Measurements from ENCODE around the gene TP53TG5.
A peak's percentile ranks its signal among the peaks of the same experiment; 100 is the strongest.

Gene TP53TG5

DNA sequence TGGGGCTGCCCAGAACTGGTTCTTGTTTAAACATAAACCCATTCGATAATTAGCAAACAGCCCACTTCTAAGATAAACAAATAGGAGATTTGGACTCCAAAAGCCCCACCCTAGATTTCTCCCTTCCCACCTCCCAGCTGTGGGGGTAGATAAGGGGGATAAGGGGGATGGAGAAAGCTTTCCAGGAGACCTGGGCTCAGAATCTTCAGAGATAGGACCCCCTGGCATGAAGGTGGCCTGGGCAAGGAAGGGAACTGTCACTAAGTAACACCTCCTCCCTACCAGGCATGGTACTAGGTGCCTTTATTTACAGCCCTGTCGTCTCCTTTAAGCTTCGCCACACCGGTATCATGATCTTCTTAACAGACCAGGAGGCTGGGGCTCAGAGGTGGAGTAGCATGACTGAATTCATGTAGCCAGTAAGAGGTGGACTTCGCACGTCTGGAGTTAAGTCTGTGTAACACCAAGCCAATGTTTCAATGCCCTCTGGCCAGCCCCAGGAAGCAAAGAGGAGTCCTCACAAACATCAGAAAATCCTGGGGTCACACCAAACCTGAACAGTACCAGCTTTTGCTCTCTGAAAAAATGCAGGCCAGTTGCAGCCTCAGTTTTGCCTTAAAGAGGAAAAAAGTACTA lies 34.5 kb downstream of the TP53TG5 start:
- peaks cover 92% of the 10 kb centered on the region for H3K4me1 Mint-ChIP-seq (ENCODE audit: low read depth)
- intact Hi-C loops (cut with micrococcal nuclease), result no loop called here
- peaks cover 37% of the 10 kb centered on the region for H3K36me3 Mint-ChIP-seq (ENCODE audit: low read depth)
- H3K4me3 Mint-ChIP-seq, result no peak overlapping the region
- H3K27me3 Mint-ChIP-seq, result no peaks in the 10 kb centered on the region
- H3K9me3 Mint-ChIP-seq, result no peaks in the 10 kb centered on the region
- H3K27ac Mint-ChIP-seq, result no peak overlapping the region

DNA sequence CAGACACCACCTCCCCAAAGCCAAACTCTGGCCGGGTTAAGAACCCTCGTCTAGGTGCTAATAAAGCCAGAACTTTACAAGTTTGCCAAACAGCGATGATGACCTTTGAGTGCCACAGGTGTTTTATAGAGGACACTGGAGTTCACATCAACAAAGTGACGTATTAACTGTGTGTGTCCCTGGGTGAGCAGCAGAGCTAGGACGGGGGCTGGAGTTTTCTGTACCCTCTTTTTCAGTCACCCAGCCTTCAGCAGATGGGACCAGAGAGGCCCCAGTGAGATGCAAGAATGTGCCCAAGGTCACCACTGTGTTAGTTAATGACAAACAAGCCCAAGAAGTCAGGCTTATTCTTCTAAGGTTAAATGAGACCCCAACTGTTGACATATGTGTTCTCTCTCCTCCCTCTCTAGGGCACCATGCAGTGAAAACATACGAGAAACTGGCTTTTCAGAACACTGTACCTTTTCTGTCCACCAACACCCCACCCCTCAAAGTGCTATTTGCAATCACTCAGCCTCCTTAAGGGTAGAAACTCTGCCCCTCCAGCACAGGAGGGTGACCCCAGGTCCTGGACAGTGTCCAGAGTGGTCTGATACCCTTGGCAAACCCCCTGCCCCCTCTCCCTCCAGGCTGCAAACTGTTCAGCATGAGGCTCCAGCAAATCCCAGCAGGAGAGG lies 35.1 kb downstream of the TP53TG5 start:
- Mint-ChIP-seq H3K9me3 (no peaks in the 10 kb centered on the region), H3K36me3 (ENCODE audit: low read depth) (peaks cover 38% of the 10 kb centered on the region), H3K4me3 (no peak overlapping the region), H3K27me3 (no peaks in the 10 kb centered on the region), H3K4me1 (ENCODE audit: low read depth) (peaks cover 91% of the 10 kb centered on the region), H3K27ac (no peak overlapping the region)
- intact Hi-C loops (cut with micrococcal nuclease), result no loop called here

DNA sequence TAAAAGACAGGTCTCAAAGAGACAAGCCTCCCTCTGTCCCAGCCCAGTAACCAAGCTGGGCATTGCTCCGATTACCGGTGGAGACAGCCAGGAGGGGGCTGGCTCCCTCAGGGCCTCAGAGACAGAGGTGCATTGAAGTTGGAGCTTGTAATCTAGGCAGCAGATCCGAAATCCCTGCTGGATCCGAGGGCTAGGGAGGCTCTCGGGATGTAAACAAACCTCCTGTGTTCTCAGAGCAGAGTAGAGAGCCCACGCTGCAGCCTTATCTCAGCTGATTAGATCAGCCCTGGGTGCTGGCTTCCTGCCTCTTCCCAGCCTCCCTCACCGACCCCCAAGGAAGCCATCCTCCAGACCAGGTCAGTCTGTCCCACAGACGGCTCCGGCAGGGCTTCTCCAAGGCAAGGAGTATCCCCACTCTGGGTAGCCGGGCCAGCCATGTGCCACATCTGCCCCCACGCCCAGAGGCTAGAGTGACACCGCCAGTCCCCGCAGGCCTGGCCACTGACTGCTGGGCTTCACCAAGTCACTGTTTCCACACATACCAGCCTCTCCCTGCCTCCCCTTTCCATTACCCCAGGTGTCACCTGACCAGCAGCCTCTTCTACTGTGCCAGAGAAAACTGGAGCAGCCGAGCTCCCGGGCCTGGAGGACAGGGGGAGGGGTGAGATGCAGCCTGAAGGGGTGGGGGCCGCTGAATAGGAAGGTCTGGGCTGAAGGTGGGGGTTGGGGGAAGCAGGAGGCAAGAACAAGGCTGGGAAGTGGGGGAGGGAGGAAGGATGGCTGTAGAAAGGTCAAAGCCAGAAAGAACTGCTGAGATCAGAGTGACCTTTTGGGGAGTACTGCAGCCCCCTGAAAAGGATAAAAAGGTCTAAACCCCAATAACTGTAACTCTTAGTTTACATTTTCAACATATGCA lies 35.9 kb downstream of the TP53TG5 start:
- no peaks in the 10 kb centered on the region for H3K27me3 Mint-ChIP-seq
- no peak overlapping the region for H3K27ac Mint-ChIP-seq
- intact Hi-C loops (cut with micrococcal nuclease), result no loop called here
- no peaks in the 10 kb centered on the region for H3K9me3 Mint-ChIP-seq
- H3K4me3 Mint-ChIP-seq, result no peak overlapping the region
- peaks cover 94% of the 10 kb centered on the region for H3K4me1 Mint-ChIP-seq (ENCODE audit: low read depth)
- peaks cover 41% of the 10 kb centered on the region for H3K36me3 Mint-ChIP-seq (ENCODE audit: low read depth)

DNA sequence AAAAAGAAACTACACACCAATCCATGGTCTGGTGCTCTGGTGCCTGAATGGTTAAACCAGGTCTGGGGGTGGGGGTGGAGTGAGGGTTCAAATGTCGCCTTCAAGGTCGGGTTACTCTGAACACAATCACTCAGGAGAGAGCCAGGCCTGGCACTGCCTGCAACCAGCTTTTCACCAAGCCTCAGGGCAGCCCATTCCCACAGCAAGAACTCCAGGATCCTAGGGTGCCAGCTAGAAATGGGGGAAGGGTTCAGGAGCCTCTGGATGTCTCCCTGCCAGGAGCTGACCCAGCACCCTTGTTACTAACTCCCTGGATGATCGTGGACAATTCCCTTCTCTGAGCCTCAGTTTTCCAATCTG lies 36.6 kb downstream of the TP53TG5 start:
- peaks cover 94% of the 10 kb centered on the region for H3K4me1 Mint-ChIP-seq (ENCODE audit: low read depth)
- no peaks in the 10 kb centered on the region for H3K9me3 Mint-ChIP-seq
- intact Hi-C loops (cut with micrococcal nuclease), result no loop called here
- no peak overlapping the region for H3K27ac Mint-ChIP-seq
- no peak overlapping the region for H3K4me3 Mint-ChIP-seq
- no peaks in the 10 kb centered on the region for H3K27me3 Mint-ChIP-seq
- peaks cover 47% of the 10 kb centered on the region for H3K36me3 Mint-ChIP-seq (ENCODE audit: low read depth)

DNA sequence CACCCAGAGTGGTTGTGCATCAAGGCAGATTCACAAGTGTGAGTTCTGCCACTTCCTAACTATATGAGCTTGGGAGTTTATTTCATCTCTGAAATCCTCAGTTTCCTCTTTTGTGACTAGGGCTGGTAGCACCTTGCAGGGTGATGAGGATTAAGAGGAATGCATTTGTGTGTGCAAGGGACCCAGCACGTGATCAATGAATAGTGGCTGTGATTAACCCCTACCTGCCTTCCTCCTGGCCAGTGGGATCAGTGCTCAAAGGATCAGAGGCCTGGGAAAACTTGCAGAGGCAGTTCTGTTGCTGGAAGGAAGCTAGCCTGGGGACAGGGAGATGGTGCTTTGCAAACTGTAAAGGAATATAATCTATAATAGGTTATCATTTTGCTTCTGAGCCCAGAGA lies 37.2 kb downstream of the TP53TG5 start:
- Mint-ChIP-seq H3K4me1 (ENCODE audit: low read depth) (peaks cover 88% of the 10 kb centered on the region), H3K36me3 (ENCODE audit: low read depth) (peaks cover 52% of the 10 kb centered on the region), H3K27ac (peak overlapping the region; percentile 58), H3K4me3 (no peak overlapping the region), H3K27me3 (no peaks in the 10 kb centered on the region), H3K9me3 (no peaks in the 10 kb centered on the region)
- intact Hi-C loops (cut with micrococcal nuclease), result no loop called here

DNA sequence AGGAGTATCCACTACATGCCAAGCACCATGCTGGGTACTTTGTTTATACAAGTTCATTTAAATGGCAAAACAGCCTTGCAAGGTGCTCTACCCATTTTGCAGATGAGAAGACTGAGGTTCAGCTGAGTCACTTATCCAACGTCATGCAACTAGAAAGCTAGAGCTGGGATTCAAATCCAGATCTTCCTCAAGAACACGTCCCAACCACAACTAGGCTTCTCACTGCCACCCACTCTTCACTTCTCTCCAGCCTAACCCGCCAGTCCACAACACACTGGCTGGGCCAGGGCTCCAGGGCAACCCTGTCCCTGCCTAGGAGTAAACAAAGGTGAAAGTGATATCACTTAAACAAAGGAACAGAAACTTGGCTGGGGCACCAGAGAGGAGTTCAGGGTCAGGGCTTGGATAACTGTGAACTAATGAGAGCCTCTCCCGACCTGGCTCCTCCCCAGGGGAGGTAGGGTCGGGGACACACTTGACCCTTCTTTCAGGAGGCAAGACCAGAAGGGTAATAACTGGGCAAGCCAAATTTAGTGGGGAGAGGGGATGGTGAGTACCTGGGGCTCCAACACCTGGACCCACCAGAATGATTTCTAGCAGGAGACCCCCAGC lies 37.8 kb downstream of the TP53TG5 start:
- H3K9me3 Mint-ChIP-seq, result no peaks in the 10 kb centered on the region
- no peak overlapping the region for H3K27ac Mint-ChIP-seq
- intact Hi-C loops (cut with micrococcal nuclease), result no loop called here
- H3K4me1 Mint-ChIP-seq (ENCODE audit: low read depth), result peaks cover 88% of the 10 kb centered on the region
- H3K27me3 Mint-ChIP-seq, result no peaks in the 10 kb centered on the region
- H3K36me3 Mint-ChIP-seq (ENCODE audit: low read depth), result peaks cover 58% of the 10 kb centered on the region
- H3K4me3 Mint-ChIP-seq, result no peak overlapping the region

DNA sequence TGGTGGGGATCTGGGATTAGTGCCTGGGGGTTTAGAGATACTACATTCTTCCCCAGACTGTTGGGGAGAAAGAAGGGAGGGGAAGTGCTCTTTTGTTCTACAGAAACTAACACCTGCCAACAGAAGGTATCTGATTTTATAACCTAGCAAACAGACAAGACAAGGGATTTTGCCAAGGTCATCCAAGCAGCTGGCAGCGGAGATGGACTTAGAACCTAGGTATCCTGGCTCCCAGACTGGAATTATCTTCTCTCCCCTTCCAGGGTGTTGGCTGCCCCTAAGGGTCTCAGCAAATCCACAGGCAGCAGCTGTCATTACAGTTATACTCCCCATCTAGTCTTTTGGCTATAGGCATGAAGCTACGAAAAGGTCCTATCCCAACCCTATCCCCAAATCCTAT lies 38.3 kb downstream of the TP53TG5 start:
- Mint-ChIP-seq H3K4me1 (ENCODE audit: low read depth) (peaks cover 85% of the 10 kb centered on the region), H3K4me3 (no peak overlapping the region), H3K27ac (no peak overlapping the region), H3K36me3 (ENCODE audit: low read depth) (peaks cover 63% of the 10 kb centered on the region), H3K27me3 (no peaks in the 10 kb centered on the region), H3K9me3 (no peaks in the 10 kb centered on the region)
- intact Hi-C loops (cut with micrococcal nuclease), result no loop called here

DNA sequence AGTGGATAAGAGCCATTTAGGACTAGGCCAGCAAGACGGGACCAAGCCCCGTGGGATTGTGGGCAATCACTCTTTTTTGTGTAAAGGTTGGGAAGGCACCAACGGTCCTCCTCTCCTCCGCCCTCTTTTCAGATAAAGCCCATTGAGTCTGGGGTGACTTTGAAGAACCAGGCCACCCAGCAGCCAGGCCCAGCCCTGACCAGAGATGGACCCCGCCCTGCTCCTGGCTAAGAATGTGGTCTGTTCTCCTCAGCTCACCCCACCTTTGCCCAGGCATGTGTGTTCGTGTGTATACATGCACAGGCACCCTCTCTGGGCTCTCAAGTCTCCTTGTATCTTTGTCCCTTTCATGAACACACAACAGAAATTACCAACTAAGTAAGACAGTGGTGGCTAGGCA lies 39.0 kb downstream of the TP53TG5 start:
- no peak overlapping the region for H3K4me3 Mint-ChIP-seq
- intact Hi-C loops (cut with micrococcal nuclease), result no loop called here
- no peaks in the 10 kb centered on the region for H3K27me3 Mint-ChIP-seq
- H3K36me3 Mint-ChIP-seq (ENCODE audit: low read depth), result peaks cover 66% of the 10 kb centered on the region
- no peaks in the 10 kb centered on the region for H3K9me3 Mint-ChIP-seq
- peaks cover 77% of the 10 kb centered on the region for H3K4me1 Mint-ChIP-seq (ENCODE audit: low read depth)
- H3K27ac Mint-ChIP-seq, result no peak overlapping the region

DNA sequence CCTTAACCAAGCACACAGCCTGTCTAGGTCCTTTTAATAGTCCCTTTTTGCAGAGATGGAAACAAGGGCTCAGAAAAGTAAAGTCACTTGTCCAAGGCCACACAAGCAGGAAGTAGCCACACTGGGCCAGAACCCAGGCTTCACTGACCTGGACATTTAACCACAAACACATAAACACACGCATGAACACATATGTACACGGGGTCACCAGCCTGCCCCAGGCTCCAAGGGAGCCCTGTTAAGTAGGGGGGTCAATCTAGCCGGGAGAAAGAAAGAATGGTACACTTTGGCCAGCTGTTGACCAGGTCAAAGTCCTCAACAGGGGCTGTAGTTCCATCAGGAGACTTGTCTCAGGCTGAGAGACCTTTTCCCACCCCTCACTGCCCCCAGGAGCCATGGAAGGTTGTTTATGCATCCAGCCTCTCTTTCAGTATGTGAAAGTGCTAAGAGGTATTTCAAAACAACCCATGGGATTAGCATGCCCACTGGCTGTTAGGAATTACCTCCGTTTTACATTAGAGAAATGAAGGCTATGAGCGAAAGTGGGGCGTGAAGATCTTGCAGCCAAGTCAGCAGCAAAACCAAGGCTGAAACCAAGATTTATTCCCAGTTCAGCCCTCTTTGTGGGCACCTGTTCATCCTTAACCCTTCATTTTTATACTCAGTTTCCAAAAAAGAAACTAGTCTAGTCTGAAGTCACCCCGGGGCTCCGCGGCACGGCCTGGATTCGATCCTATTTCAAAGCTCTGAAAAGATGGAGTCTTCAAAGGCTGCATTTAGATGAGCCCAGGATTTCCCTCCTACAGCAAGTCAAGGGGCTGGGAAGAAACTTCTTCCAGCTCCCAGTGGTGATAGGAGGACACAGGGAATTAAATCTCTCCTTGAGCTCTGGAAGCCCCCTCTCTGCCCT lies 39.7 kb downstream of the TP53TG5 start:
- Mint-ChIP-seq H3K9me3 (no peaks in the 10 kb centered on the region), H3K4me1 (ENCODE audit: low read depth) (peaks cover 70% of the 10 kb centered on the region), H3K27me3 (no peaks in the 10 kb centered on the region), H3K36me3 (ENCODE audit: low read depth) (peaks cover 67% of the 10 kb centered on the region), H3K27ac (no peak overlapping the region), H3K4me3 (no peak overlapping the region)
- intact Hi-C loops (cut with micrococcal nuclease), result no loop called here

DNA sequence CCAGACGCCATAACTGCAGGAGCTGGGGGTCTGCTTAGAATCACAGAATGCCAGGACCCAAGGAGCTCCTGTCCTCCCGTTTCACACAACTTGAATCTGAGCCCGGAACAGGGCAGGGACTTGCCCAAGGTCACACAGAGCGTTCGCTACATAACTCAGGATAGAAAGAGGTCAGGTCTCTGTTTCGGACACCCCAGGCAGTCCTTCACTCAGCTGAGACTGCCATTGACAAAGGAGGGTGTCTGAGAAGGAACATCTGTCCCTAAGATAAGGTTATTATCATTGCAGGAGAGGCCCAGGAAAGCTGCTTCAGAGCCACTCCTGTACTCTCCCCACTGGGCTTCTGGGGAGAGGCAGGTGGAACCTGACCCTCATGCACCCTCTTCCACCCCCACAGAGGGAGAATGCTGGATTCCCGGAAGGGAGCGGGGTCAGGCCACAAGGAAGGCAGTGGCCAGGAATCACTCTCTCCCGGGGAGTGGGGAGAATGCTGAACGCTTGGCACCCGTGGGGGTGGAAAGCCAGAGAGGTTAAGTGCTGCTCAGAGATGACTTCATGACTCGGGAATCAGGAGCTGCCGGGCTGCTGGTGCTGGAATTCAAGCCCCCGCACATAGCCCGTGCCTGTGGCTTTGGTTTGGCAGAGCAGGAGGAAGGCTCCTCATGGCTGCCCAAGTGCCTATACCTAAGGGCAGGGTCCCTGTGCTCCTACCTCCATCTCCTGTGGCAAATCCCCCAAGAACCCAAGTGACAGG lies 40.6 kb downstream of the TP53TG5 start:
- H3K4me1 Mint-ChIP-seq (ENCODE audit: low read depth), result peaks cover 62% of the 10 kb centered on the region
- H3K36me3 Mint-ChIP-seq (ENCODE audit: low read depth), result peaks cover 74% of the 10 kb centered on the region
- no peaks in the 10 kb centered on the region for H3K9me3 Mint-ChIP-seq
- H3K27me3 Mint-ChIP-seq, result no peaks in the 10 kb centered on the region
- intact Hi-C loops (cut with micrococcal nuclease), result no loop called here
- H3K27ac Mint-ChIP-seq, result peak overlapping the region; percentile 17
- H3K4me3 Mint-ChIP-seq, result no peak overlapping the region

DNA sequence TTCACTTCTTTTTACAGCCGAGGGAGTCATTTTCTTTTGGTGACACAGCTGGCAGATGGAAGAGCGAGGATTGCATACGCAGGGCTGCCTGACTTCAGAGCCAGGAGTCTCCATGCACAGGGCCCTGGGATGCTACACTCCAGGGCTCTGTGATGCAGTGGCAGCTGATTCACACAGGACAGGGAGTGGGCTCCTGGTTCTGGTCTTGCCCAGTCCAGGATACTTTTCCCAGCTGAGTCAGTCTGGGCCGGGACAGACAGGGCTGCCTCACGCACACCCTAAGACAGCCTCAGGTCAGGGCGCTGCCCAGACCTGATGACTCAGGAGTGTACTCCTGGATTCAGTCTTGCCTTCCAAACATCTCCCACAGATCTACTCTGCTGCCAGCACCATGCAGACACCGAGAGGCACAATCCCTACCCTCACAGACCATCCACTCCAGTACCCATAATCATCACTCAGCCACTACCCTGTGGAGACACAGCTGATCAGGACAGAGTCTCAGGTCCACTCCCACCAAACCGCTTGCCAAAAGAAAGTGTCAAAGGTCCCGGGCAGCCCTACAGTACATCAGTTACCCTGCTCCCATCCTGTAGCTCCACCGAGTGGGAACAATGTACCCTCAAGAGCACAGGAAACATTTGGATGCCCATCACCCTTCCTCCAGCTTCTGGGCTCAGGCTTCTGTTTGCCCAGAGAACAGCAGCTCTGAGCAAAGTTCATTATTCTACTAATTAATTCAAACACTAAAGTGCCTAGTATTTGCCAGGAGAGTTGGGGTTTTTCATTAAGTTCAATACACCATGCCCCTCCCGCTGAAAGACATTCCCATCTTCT lies 41.4 kb downstream of the TP53TG5 start:
- intact Hi-C loops (cut with micrococcal nuclease), result no loop called here
- peaks cover 77% of the 10 kb centered on the region for H3K36me3 Mint-ChIP-seq (ENCODE audit: low read depth)
- peaks cover 54% of the 10 kb centered on the region for H3K4me1 Mint-ChIP-seq (ENCODE audit: low read depth)
- no peak overlapping the region for H3K4me3 Mint-ChIP-seq
- H3K27me3 Mint-ChIP-seq, result no peaks in the 10 kb centered on the region
- no peaks in the 10 kb centered on the region for H3K9me3 Mint-ChIP-seq
- peak overlapping the region; percentile 17 for H3K27ac Mint-ChIP-seq

DNA sequence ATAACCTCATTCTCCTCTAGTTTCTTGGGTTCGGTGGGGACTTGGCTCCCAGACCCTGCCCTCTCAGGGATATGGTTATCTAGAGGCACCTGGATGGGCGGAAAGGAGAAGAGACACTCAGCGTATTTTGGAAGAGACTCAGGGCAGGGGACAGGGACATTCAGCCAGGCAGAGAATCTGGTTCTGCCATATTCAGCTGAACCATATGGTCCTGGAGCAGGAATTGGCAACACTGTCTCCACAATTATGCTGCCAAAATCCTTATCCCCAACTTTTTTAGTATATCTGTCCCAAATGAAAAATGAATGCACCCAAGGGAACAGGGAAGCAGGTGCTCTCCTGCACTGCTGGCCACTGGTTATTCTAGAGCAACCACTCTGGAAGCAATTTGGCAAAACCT lies 47.6 kb downstream of the TP53TG5 start:
- no peaks in the 10 kb centered on the region for H3K27me3 Mint-ChIP-seq
- H3K27ac Mint-ChIP-seq, result no peak overlapping the region
- peaks cover 4% of the 10 kb centered on the region for H3K4me1 Mint-ChIP-seq (ENCODE audit: low read depth)
- no peak overlapping the region for H3K4me3 Mint-ChIP-seq
- H3K36me3 Mint-ChIP-seq (ENCODE audit: low read depth), result peaks cover 89% of the 10 kb centered on the region
- H3K9me3 Mint-ChIP-seq, result no peaks in the 10 kb centered on the region
- intact Hi-C loops (cut with micrococcal nuclease), result no loop called here
